Peyer's patch (tissue), 4 donors: ENCODE measurements around the gene BMPR1A. TPM values are rescaled to one million over a fixed set of nuclear protein-coding genes. Genes with fewer than 3 reads are reported as not detected.

ENCODE experiments used
- DNase-seq, 3 donors: peaks; one replicate each; pipeline ENCODE4 v3.0.0-alpha.2; 2017 to 2019
- H3K27ac ChIP-seq, 4 donors: fragments of 200-600 bp; sonication (generic); one replicate each; pipeline ENCODE4 v1.5.1; 2016 to 2019
- H3K27me3 ChIP-seq, 2 donors: fragments of 200-600 bp; sonication (generic); one replicate each; pipeline ENCODE4 v1.5.1; 2019
- H3K36me3 ChIP-seq, 3 donors: fragments of 200-600 bp; sonication (generic); one replicate each; pipeline ENCODE4 v1.5.1; 2016 to 2019
- H3K4me1 ChIP-seq, 4 donors: fragments of 200-600 bp; sonication (generic); one replicate each; pipeline ENCODE4 v1.5.1; 2016 to 2019
- H3K4me3 ChIP-seq, 4 donors: fragments of 200-600 bp; sonication (generic); 1 replicate in 3 of 4; 2 replicates in 1 of 4; pipeline ENCODE4 v1.5.1; 2016 to 2019; ENCODE audit warnings: mild to moderate bottlenecking in 1 of 4
- H3K9me3 ChIP-seq, 4 donors: fragments of 200-600 bp; sonication (generic); one replicate each; pipeline ENCODE4 v1.5.1; 2016 to 2019; ENCODE audit warnings: mild to moderate bottlenecking in 1 of 4
- CTCF ChIP-seq, 6 experiments: fragments of 450-650 bp in 4 of 6; fragments of 200-600 bp in 2 of 6; sonication (generic) in 1 of 6; IDR thresholded peaks; one replicate each; pipeline ENCODE4 v1.5.1; 2017 to 2019; ENCODE audit warnings: antibody characterized with exemption in 6 of 6, mild to moderate bottlenecking in 3 of 6, moderate library complexity in 1 of 6
- POLR2A ChIP-seq, 2 donors: fragments of 450-650 bp; IDR thresholded peaks; one replicate each; pipeline ENCODE4 v1.5.1; 2017; ENCODE audit warnings: antibody characterized with exemption in 2 of 2, mild to moderate bottlenecking in 2 of 2, moderate library complexity in 2 of 2
- total RNA-seq, 4 donors: library from RNA; depleted of rRNA; stranded (reverse); fragments of >200 nt; gene quantifications; one replicate each; pipeline ENCODE4 v1.1.0, GENCODE V29; 2016

The BMPR1A gene
- total RNA-seq, 4 donors from 2014 or later = 17.1 to 40.1 (median 24.9) TPM

- TF ChIP-seq POLR2A (IDR thresholded peaks at IDR 0.05) (no peak), CTCF (IDR thresholded peaks at IDR 0.05) (no peak)
- DNase-seq = peak in 1 of 3 donors; percentile 42
Measured at GRCh38 chr10:86963341-86963919, 207.0 kb downstream of the BMPR1A start.

GRCh38 chr10:86964061-86964846, 207.8 kb downstream of the BMPR1A start:
- peak in 2 of 3 donors; percentile 4 to 43 for DNase-seq
- Histone ChIP-seq H3K27me3 (no peaks in the 10 kb centered on the region), H3K4me3 (no peak overlapping the region), H3K9me3 (no peaks in the 10 kb centered on the region), H3K36me3 (no peaks in the 10 kb centered on the region), H3K27ac (no peak overlapping the region), H3K4me1 (peaks cover 0 to 33% (median 6%) of the 10 kb centered on the region in 4 donors)
- TF ChIP-seq POLR2A (IDR thresholded peaks at IDR 0.05) (no peak), CTCF (IDR thresholded peaks at IDR 0.05) (no peak)

More at GRCh38 chr10:86963341-86963919, 207.0 kb downstream of the BMPR1A start:
- Histone ChIP-seq H3K4me1 (peaks cover 0 to 34% (median 4%) of the 10 kb centered on the region in 4 donors), H3K4me3 (no peak overlapping the region), H3K36me3 (no peaks in the 10 kb centered on the region), H3K9me3 (no peaks in the 10 kb centered on the region), H3K27ac (no peak overlapping the region), H3K27me3 (no peaks in the 10 kb centered on the region)

GRCh38 chr10:86964847-86965190, 208.4 kb downstream of the BMPR1A start:
- no peaks in the 10 kb centered on the region for H3K27me3 ChIP-seq
- H3K4me1 ChIP-seq = peaks cover 0 to 36% (median 6%) of the 10 kb centered on the region in 4 donors
- no peaks in the 10 kb centered on the region for H3K36me3 ChIP-seq
- H3K9me3 ChIP-seq = no peaks in the 10 kb centered on the region
- DNase-seq = peak in 2 of 3 donors; percentile 6 to 26
- TF ChIP-seq CTCF (IDR thresholded peaks at IDR 0.05) (no peak), POLR2A (IDR thresholded peaks at IDR 0.05) (no peak)
- no peak overlapping the region for H3K27ac ChIP-seq
- no peak overlapping the region for H3K4me3 ChIP-seq

GRCh38 chr10:86965986-86966654, 209.7 kb downstream of the BMPR1A start:
- Histone ChIP-seq H3K9me3 (no peaks in the 10 kb centered on the region), H3K27me3 (no peaks in the 10 kb centered on the region), H3K4me3 (peak overlapping the region in 1 of 4 donors; percentile 22), H3K4me1 (peaks cover 0 to 41% (median 12%) of the 10 kb centered on the region in 4 donors), H3K27ac (peak overlapping the region in 1 of 4 donors; percentile 31), H3K36me3 (no peaks in the 10 kb centered on the region)
- no peak for TF ChIP-seq POLR2A (IDR thresholded peaks at IDR 0.05)
- TF ChIP-seq CTCF (IDR thresholded peaks at IDR 0.05) = no peak
- peak in 2 of 3 donors; percentile 15 to 34 for DNase-seq

GRCh38 chr10:86967481-86967941, 211.1 kb downstream of the BMPR1A start:
- Histone ChIP-seq H3K4me3 (peak overlapping the region in 1 of 4 donors; percentile 57), H3K27me3 (no peaks in the 10 kb centered on the region), H3K27ac (peak overlapping the region in 3 of 4 donors; percentile 73 to 95 (median 83)), H3K9me3 (no peaks in the 10 kb centered on the region), H3K36me3 (no peaks in the 10 kb centered on the region), H3K4me1 (peaks cover 0 to 49% (median 19%) of the 10 kb centered on the region in 4 donors)
- no peak for TF ChIP-seq CTCF (IDR thresholded peaks at IDR 0.05)
- no peak for TF ChIP-seq POLR2A (IDR thresholded peaks at IDR 0.05)
- peak; percentile 6 to 50 (median 45) for DNase-seq
